ENCODE data around the gene OLFM1. TPM values are rescaled to one million over a fixed set of nuclear protein-coding genes. Genes with fewer than 3 reads are reported as not detected.

Gene OLFM1
- total RNA-seq, 2 donors from 2014 or later: 11.0 to 23.2 TPM

DNA sequence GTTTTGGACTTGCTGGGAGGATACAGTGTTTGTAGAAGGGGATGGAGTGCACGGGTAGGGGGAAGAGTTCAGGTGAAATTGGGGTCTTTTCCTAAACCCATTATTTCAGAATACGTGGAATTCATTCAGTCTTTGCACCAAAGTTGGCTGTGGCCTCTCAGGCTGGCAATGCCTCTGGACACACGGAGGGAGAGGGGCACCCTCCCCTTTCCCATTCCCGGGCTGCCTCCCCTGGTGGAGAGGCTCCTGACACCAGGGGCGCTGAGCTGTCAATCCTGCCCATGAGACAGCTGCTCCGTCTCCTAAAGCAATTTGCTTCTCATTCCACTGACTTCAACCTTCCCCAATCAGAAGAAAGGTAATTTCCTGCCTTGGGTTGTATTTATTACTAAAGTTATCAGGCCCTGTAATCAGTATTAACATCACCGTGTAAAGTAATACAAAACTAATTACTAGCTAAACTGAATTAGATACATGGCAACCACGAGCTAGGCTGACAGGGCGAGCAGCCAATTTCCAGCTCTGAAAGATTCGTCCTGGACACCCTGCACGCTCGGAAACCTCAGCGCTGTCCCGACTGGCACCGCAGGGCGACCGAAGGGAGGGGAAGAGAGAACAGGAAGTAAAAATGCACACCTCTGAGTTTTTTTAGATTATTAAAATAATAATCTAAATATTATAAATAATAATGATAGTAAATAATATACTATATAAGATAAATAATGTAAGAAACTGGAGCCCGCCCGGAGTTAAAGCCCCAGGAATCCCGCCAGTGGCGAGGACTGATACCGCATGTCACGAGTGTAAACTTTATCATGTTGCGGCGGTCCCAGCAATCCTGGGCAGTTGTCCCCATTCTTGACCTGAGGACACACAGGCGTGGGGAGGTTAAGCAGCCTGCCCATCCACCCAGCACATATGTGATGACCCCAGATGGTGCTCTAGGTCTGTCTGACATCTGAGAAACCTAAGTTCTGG, 6.9 kb upstream of the OLFM1 start:
- no peak for DNase-seq

GRCh38 chr9:135081264-135081660, 6.2 kb upstream of the OLFM1 start:
- peaks cover 42% of the 10 kb centered on the region for H3K27me3 Mint-ChIP-seq (ENCODE audit: insufficient read depth)
- H3K4me1 ChIP-seq (ENCODE audit: control insufficient read depth, insufficient read depth, low read length): peaks cover 1% of the 10 kb centered on the region
- peaks cover 9% of the 10 kb centered on the region for H3K4me1 Mint-ChIP-seq
- WGBS, 2 experiments (ENCODE audit: insufficient coverage in 1 of 2, insufficient read length in 1 of 2): 92 to 94% methylated on average over 15 of the region's 15 CpGs
- peaks cover 14% of the 10 kb centered on the region for H3K27me3 ChIP-seq (ENCODE audit: control insufficient read depth, insufficient read depth, low read length, poor library complexity, severe bottlenecking)
- H3K27ac Mint-ChIP-seq: no peak overlapping the region
- TF ChIP-seq, protein P1, sequence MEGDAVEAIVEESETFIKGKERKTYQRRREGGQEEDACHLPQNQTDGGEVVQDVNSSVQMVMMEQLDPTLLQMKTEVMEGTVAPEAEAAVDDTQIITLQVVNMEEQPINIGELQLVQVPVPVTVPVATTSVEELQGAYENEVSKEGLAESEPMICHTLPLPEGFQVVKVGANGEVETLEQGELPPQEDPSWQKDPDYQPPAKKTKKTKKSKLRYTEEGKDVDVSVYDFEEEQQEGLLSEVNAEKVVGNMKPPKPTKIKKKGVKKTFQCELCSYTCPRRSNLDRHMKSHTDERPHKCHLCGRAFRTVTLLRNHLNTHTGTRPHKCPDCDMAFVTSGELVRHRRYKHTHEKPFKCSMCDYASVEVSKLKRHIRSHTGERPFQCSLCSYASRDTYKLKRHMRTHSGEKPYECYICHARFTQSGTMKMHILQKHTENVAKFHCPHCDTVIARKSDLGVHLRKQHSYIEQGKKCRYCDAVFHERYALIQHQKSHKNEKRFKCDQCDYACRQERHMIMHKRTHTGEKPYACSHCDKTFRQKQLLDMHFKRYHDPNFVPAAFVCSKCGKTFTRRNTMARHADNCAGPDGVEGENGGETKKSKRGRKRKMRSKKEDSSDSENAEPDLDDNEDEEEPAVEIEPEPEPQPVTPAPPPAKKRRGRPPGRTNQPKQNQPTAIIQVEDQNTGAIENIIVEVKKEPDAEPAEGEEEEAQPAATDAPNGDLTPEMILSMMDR (conservative IDR thresholded peaks at IDR 0.05): no peak
- no peak overlapping the region for H3K9ac ChIP-seq (ENCODE audit: extremely low read depth, low read length, poor library complexity, severe bottlenecking)
- no peak overlapping the region for H3K4me3 ChIP-seq (ENCODE audit: low read length)
- H3K4me3 Mint-ChIP-seq: no peak overlapping the region
- no peaks in the 10 kb centered on the region for H3K9me3 Mint-ChIP-seq
- no peaks in the 10 kb centered on the region for H3K36me3 ChIP-seq (ENCODE audit: control insufficient read depth, insufficient read depth, low read length)
- H3K9me3 ChIP-seq (ENCODE audit: control insufficient read depth, low read length): no peaks in the 10 kb centered on the region
- DNase-seq: no peak
- H3K27ac ChIP-seq (ENCODE audit: low read depth, low read length): no peak overlapping the region
- no peaks in the 10 kb centered on the region for H3K36me3 Mint-ChIP-seq (ENCODE audit: low read depth)

More for the DNA sequence above, 6.9 kb upstream of the OLFM1 start:
- H3K36me3 Mint-ChIP-seq (ENCODE audit: low read depth): no peaks in the 10 kb centered on the region
- H3K27ac Mint-ChIP-seq: no peak overlapping the region
- Histone ChIP-seq H3K36me3 (ENCODE audit: control insufficient read depth, insufficient read depth, low read length) (no peaks in the 10 kb centered on the region), H3K27me3 (ENCODE audit: control insufficient read depth, insufficient read depth, low read length, poor library complexity, severe bottlenecking) (peaks cover 17% of the 10 kb centered on the region), H3K4me3 (ENCODE audit: low read length) (no peak overlapping the region), H3K27ac (ENCODE audit: low read depth, low read length) (no peak overlapping the region), H3K9ac (ENCODE audit: extremely low read depth, low read length, poor library complexity, severe bottlenecking) (no peak overlapping the region), H3K9me3 (ENCODE audit: control insufficient read depth, low read length) (no peaks in the 10 kb centered on the region), H3K4me1 (ENCODE audit: control insufficient read depth, insufficient read depth, low read length) (no peaks in the 10 kb centered on the region)
- peaks cover 41% of the 10 kb centered on the region for H3K27me3 Mint-ChIP-seq (ENCODE audit: insufficient read depth)
- H3K4me3 Mint-ChIP-seq: no peak overlapping the region
- H3K9me3 Mint-ChIP-seq: no peaks in the 10 kb centered on the region
- WGBS, 2 experiments (ENCODE audit: insufficient coverage in 1 of 2, insufficient read length in 1 of 2): 92 to 93% methylated on average over 16 to 24 of the region's 26 CpGs
- TF ChIP-seq, protein P1 (conservative IDR thresholded peaks at IDR 0.05): no peak
- H3K4me1 Mint-ChIP-seq: peaks cover 5% of the 10 kb centered on the region

- no peak for DNase-seq
- peaks cover 41% of the 10 kb centered on the region for H3K27me3 Mint-ChIP-seq (ENCODE audit: insufficient read depth)
These were observed 5.7 kb upstream of the OLFM1 start for GRCh38 chr9:135081731-135082130.

More at GRCh38 chr9:135081731-135082130, 5.7 kb upstream of the OLFM1 start:
- H3K9ac ChIP-seq (ENCODE audit: extremely low read depth, low read length, poor library complexity, severe bottlenecking): no peak overlapping the region
- peaks cover 14% of the 10 kb centered on the region for H3K27me3 ChIP-seq (ENCODE audit: control insufficient read depth, insufficient read depth, low read length, poor library complexity, severe bottlenecking)
- Mint-ChIP-seq H3K4me3 (no peak overlapping the region), H3K36me3 (ENCODE audit: low read depth) (no peaks in the 10 kb centered on the region), H3K9me3 (no peaks in the 10 kb centered on the region), H3K27ac (no peak overlapping the region), H3K4me1 (peaks cover 8% of the 10 kb centered on the region)
- H3K27ac ChIP-seq (ENCODE audit: low read depth, low read length): no peak overlapping the region
- no peaks in the 10 kb centered on the region for H3K9me3 ChIP-seq (ENCODE audit: control insufficient read depth, low read length)
- TF ChIP-seq, protein P1 (conservative IDR thresholded peaks at IDR 0.05): no peak
- no peak overlapping the region for H3K4me3 ChIP-seq (ENCODE audit: low read length)
- H3K4me1 ChIP-seq (ENCODE audit: control insufficient read depth, insufficient read depth, low read length): peaks cover 3% of the 10 kb centered on the region
- WGBS, 2 experiments (ENCODE audit: insufficient coverage in 1 of 2, insufficient read length in 1 of 2): 91 to 94% methylated on average over 10 to 16 of the region's 16 CpGs
- no peaks in the 10 kb centered on the region for H3K36me3 ChIP-seq (ENCODE audit: control insufficient read depth, insufficient read depth, low read length)
